ENCODE results near the gene SH3GL2. TPM values are rescaled to one million over a fixed set of nuclear protein-coding genes. Genes with fewer than 3 reads are reported as not detected.
A peak's percentile ranks its signal among the peaks of the same experiment; 100 is the strongest.

SH3GL2 gene
- total RNA-seq, 1 donor: 0.43 TPM

- no peak for DNase-seq (ENCODE audit: low read depth)
- TF ChIP-seq CTCF (IDR thresholded peaks at IDR 0.05; ENCODE audit: insufficient read depth, low read depth, low read length): no peak
- no peak overlapping the region for H3K4me3 ChIP-seq (ENCODE audit: low read depth, low read length)
These were observed 23.4 kb upstream of the SH3GL2 start for GRCh38 chr9:17555362-17556054.

GRCh38 chr9:17556255-17556654, 22.6 kb upstream of the SH3GL2 start:
- TF ChIP-seq CTCF (IDR thresholded peaks at IDR 0.05; ENCODE audit: insufficient read depth, low read depth, low read length): no peak
- no peak overlapping the region for H3K4me3 ChIP-seq (ENCODE audit: low read depth, low read length)
- no peak for DNase-seq (ENCODE audit: low read depth)

- no peak overlapping the region for H3K4me3 ChIP-seq (ENCODE audit: low read depth, low read length)
These were observed 21.9 kb upstream of the SH3GL2 start for GRCh38 chr9:17556935-17557334.

GRCh38 chr9:17571825-17572224, 7.0 kb upstream of the SH3GL2 start:
- no peak for DNase-seq (ENCODE audit: low read depth)
- no peak overlapping the region for H3K4me3 ChIP-seq (ENCODE audit: low read depth, low read length)
- no peak for TF ChIP-seq CTCF (IDR thresholded peaks at IDR 0.05; ENCODE audit: insufficient read depth, low read depth, low read length)

More at GRCh38 chr9:17556935-17557334, 21.9 kb upstream of the SH3GL2 start:
- TF ChIP-seq CTCF (IDR thresholded peaks at IDR 0.05; ENCODE audit: insufficient read depth, low read depth, low read length): no peak
- no peak for DNase-seq (ENCODE audit: low read depth)

GRCh38 chr9:17574342-17574741, 4.5 kb upstream of the SH3GL2 start:
- DNase-seq (ENCODE audit: low read depth): no peak
- H3K4me3 ChIP-seq (ENCODE audit: low read depth, low read length): no peak overlapping the region
- no peak for TF ChIP-seq CTCF (IDR thresholded peaks at IDR 0.05; ENCODE audit: insufficient read depth, low read depth, low read length)

GRCh38 chr9:17578577-17578910, 322 bp upstream of the SH3GL2 start:
- H3K4me3 ChIP-seq (ENCODE audit: low read depth, low read length): peak overlapping the region; percentile 33
- TF ChIP-seq CTCF (IDR thresholded peaks at IDR 0.05; ENCODE audit: insufficient read depth, low read depth, low read length): no peak
- no peak for DNase-seq (ENCODE audit: low read depth)

- TF ChIP-seq CTCF (IDR thresholded peaks at IDR 0.05; ENCODE audit: insufficient read depth, low read depth, low read length): no peak
- DNase-seq (ENCODE audit: low read depth): no peak
These were observed 1.3 kb downstream of the SH3GL2 start for GRCh38 chr9:17580119-17580518.

More at GRCh38 chr9:17580119-17580518, 1.3 kb downstream of the SH3GL2 start:
- H3K4me3 ChIP-seq (ENCODE audit: low read depth, low read length): no peak overlapping the region

Measured in fibroblast of villous mesenchyme (primary cell).